ENCODE data around the gene SLC27A2. TPM values are rescaled to one million over a fixed set of nuclear protein-coding genes. Genes with fewer than 3 reads are reported as not detected.

Gene SLC27A2
- total RNA-seq, 1 experiment from 2014 or later, result 7.0 TPM

- H3K18ac ChIP-seq (ENCODE audit: insufficient read length, low read depth, low read length), result no peak overlapping the region
- DNase-seq, result no peak
- H2AK5ac ChIP-seq (ENCODE audit: insufficient read length, low read length), result no peak overlapping the region
- no peak overlapping the region for H3K4ac ChIP-seq (ENCODE audit: low read depth, low read length)
- no peak overlapping the region for H3T11ph ChIP-seq (ENCODE audit: low read length)
- Mint-ChIP-seq H3K36me3 (ENCODE audit: insufficient read depth in 1 of 3, low read depth in 3 of 3) (no peaks in the 10 kb centered on the region; a peak in 1 of 7 replicates), H3K9me3 (peaks cover 2 to 4% of the 10 kb centered on the region in 2 experiments; a peak in 2 of 5 replicates), H3K4me3 (no peak overlapping the region), H3K4me1 (peaks cover 0 to 5% of the 10 kb centered on the region in 2 experiments; a peak in 1 of 4 replicates), H3K27me3 (ENCODE audit: low read depth) (no peaks in the 10 kb centered on the region), H3K27ac (no peak overlapping the region)
- no peak overlapping the region for H3K4me2 ChIP-seq (ENCODE audit: insufficient read depth, insufficient read length, low read length)
- H2BK5ac ChIP-seq (ENCODE audit: insufficient read length, low read length), result no peak overlapping the region
- H3K4me1 ChIP-seq (ENCODE audit: insufficient read depth, low read length), result no peaks in the 10 kb centered on the region
- no peaks in the 10 kb centered on the region for H3K79me2 ChIP-seq (ENCODE audit: insufficient read depth, low read length)
- no peak overlapping the region for H3K9ac ChIP-seq (ENCODE audit: extremely low read depth, insufficient read length, low read length)
- H4K5ac ChIP-seq (ENCODE audit: insufficient read length, low read depth, low read length), result no peak overlapping the region
- no peak overlapping the region for H2AFZ ChIP-seq (ENCODE audit: low read length)
- H3K14ac ChIP-seq (ENCODE audit: insufficient read depth, low read length), result no peak overlapping the region
- H2BK15ac ChIP-seq (ENCODE audit: low read depth, low read length), result no peak overlapping the region
- no peaks in the 10 kb centered on the region for H3K23me2 ChIP-seq (ENCODE audit: insufficient read length, low read depth, low read length, poor library complexity, severe bottlenecking)
- H3K27ac ChIP-seq (ENCODE audit: insufficient read length, low read depth, low read length), result no peak overlapping the region
- H2BK12ac ChIP-seq (ENCODE audit: insufficient read length, low read depth, low read length), result no peak overlapping the region
- WGBS (ENCODE audit: extremely low coverage, insufficient read length, low lambda C conversion rate), result no CpG with 5 or more reads among the region's 7 CpGs
- H3K9me3 ChIP-seq (ENCODE audit: control insufficient read depth, low read depth, low read length), result no peaks in the 10 kb centered on the region
- no peaks in the 10 kb centered on the region for H3K79me1 ChIP-seq (ENCODE audit: insufficient read depth, low read depth, low read length, poor library complexity, severe bottlenecking)
- no peaks in the 10 kb centered on the region for H3K27me3 ChIP-seq (ENCODE audit: insufficient read depth, low read length)
- no peak for TF ChIP-seq CTCF (conservative IDR thresholded peaks at IDR 0.05)
- no peak overlapping the region for H2BK20ac ChIP-seq (ENCODE audit: low read depth, low read length, poor library complexity, severe bottlenecking)
- H4K8ac ChIP-seq (replicated peaks; ENCODE audit: insufficient read length, low read depth, low read length), result no peak overlapping the region
- no peak overlapping the region for H3K23ac ChIP-seq (ENCODE audit: insufficient read length, low read depth, low read length)
- H3K56ac ChIP-seq (ENCODE audit: insufficient read length, low read depth, low read length), result no peak overlapping the region
- H2BK120ac ChIP-seq (ENCODE audit: low read depth, low read length, poor library complexity, severe bottlenecking), result no peak overlapping the region
- no peak overlapping the region for H4K91ac ChIP-seq (ENCODE audit: insufficient read length, low read depth, low read length)
- H4K20me1 ChIP-seq (ENCODE audit: control insufficient read depth, insufficient read depth, insufficient read length), result no peaks in the 10 kb centered on the region
Observed at GRCh38 chr15:50137330-50137761, 44.6 kb upstream of the SLC27A2 start.

Data from H9 (cell line).